HPDE6-E6E7 (cell line): ENCODE measurements around the gene IRF9.

Experiments
- DNase-seq: peaks from one replicate; pipeline ENCODE4 v3.0.0; 2011; ENCODE audit warnings: missing footprints; ENCODE audit errors: extremely low spot score

The IRF9 gene

GRCh38 chr14:24147761-24148428 is 13.2 kb upstream of the IRF9 start:
- DNase-seq = no peak

- no peak for DNase-seq
Measured at GRCh38 chr14:24149302-24149969, 11.6 kb upstream of the IRF9 start.

GRCh38 chr14:24150061-24150460 is 11.0 kb upstream of the IRF9 start:
- no peak for DNase-seq

GRCh38 chr14:24150567-24150966 is 10.5 kb upstream of the IRF9 start:
- DNase-seq = no peak

GRCh38 chr14:24150993-24151392 is 10.1 kb upstream of the IRF9 start:
- DNase-seq = no peak

GRCh38 chr14:24151404-24152080 is 9.5 kb upstream of the IRF9 start:
- no peak for DNase-seq

GRCh38 chr14:24155100-24155499 is 6.0 kb upstream of the IRF9 start:
- no peak for DNase-seq

GRCh38 chr14:24156840-24157239 is 4.2 kb upstream of the IRF9 start:
- DNase-seq = no peak

- DNase-seq = no peak
Measured at GRCh38 chr14:24157331-24157730, 3.7 kb upstream of the IRF9 start.

- DNase-seq = no peak
Measured at GRCh38 chr14:24159777-24160498, 1.1 kb upstream of the IRF9 start.

- no peak for DNase-seq
Measured at GRCh38 chr14:24160499-24160849, 591 bp upstream of the IRF9 start.

GRCh38 chr14:24162093-24162492 is 1.0 kb downstream of the IRF9 start:
- DNase-seq = no peak

GRCh38 chr14:24164518-24164991 is 3.5 kb downstream of the IRF9 start:
- no peak for DNase-seq

- DNase-seq = no peak
Measured at GRCh38 chr14:24165785-24166184, 4.7 kb downstream of the IRF9 start.

GRCh38 chr14:24167469-24168114 is 6.5 kb downstream of the IRF9 start:
- DNase-seq = no peak

- no peak for DNase-seq
Measured at GRCh38 chr14:24171422-24172260, 10.6 kb downstream of the IRF9 start, which contains the start of gene REC8. Gene REC8, plus strand, starts transcription at chr14:24172080. Its CDS starts 473 bp downstream, at chr14:24172553.

GRCh38 chr14:24172261-24172860 is 11.3 kb downstream of the IRF9 start:
- DNase-seq = no peak

- no peak for DNase-seq
Measured at GRCh38 chr14:24172871-24173281, 11.8 kb downstream of the IRF9 start.

- no peak for DNase-seq
Measured at GRCh38 chr14:24176599-24176998, 15.5 kb downstream of the IRF9 start.
